Urinary bladder (tissue), 4 donors: ENCODE measurements around the gene SULT1B1. TPM values are rescaled to one million over a fixed set of nuclear protein-coding genes. Genes with fewer than 3 reads are reported as not detected.

ENCODE experiments used
- DNase-seq: peaks from one replicate; pipeline ENCODE4 v3.0.0-alpha.2; 2015; ENCODE audit errors: extremely low spot score
- H3K27ac ChIP-seq: one replicate; pipeline ENCODE4 v1.5.1; 2013; ENCODE audit warnings: low read depth, mild to moderate bottlenecking, moderate library complexity
- H3K36me3 ChIP-seq: one replicate; pipeline ENCODE4 v1.6.1; 2013; ENCODE audit warnings: mild to moderate bottlenecking, moderate library complexity; ENCODE audit not compliant: insufficient read depth
- H3K4me1 ChIP-seq: one replicate; pipeline ENCODE4 v1.6.1; 2013; ENCODE audit warnings: mild to moderate bottlenecking, moderate library complexity; ENCODE audit not compliant: insufficient read depth
- H3K4me3 ChIP-seq: one replicate; pipeline ENCODE4 v1.5.1; 2013; ENCODE audit warnings: low read depth, low read length
- WGBS: extraction: QIAGEN DNeasy Blood & Tissue Kit; methylation state at CpG from one replicate; pipeline ENCODE4 v1.1.7; 2013; 5-methylcytosine and 5-hydroxymethylcytosine counted together
- polyA plus RNA-seq: library from polyadenylated mRNA; stranded (reverse); fragments of 200-250 nt; gene quantifications from one replicate; pipeline ENCODE4 v1.2.3, GENCODE V29; 2013
- total RNA-seq: library from RNA; depleted of rRNA; stranded (reverse); fragments of >200 nt; gene quantifications from one replicate; pipeline ENCODE4 v1.2.3, GENCODE V29; 2014
- donor health status: healthy with polysubstance abuse.
- donor health status: healthy.

SULT1B1 gene
- total and polyA plus RNA-seq, 2 donors: 1.2 to 1.3 TPM

DNA sequence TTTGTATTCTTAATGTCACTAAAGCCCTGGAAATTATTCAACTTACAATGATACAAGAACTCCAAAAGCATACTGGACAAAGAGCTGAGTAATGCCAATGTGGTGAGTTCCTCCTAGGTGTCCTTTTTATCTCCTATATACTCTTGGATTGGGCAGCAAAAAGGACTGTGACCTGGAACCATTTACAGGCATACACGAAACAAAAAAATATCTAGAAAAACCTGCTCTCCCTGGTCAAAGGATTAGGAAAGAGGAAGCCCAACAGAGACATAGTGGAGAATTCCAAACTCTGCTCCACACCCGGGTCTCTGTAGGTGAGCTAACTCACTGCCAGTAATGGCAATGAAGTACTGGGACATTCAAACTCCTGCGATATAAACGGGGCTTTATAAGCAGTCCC, 25.3 kb downstream of the SULT1B1 start:
- Histone ChIP-seq H3K4me1 (no peaks in the 10 kb centered on the region), H3K36me3 (no peaks in the 10 kb centered on the region), H3K27ac (no peak overlapping the region), H3K4me3 (no peak overlapping the region)
- no peak for DNase-seq
- WGBS: 92% methylated on average over 4 of the region's 4 CpGs

DNA sequence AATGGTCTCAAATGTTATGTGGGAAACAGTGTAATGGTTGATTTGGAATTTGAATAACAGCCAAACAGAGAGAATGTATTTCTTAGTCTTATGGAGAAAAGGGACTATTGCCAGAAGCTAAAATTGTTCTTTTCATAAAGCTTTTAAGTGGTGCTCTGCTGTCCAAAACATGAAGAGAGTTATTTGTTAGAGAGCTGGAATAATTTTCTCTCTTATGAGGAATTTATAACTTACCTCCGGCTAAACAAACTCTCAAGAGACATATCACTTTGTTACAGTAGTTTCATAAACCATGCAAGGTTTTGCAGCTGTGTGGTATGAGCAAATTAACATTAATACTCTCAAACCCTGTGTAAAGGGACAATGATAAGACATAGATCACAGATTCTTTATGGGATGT, 28.6 kb downstream of the SULT1B1 start:
- WGBS: 23% methylated on average over 1 of the region's 1 CpG

DNA sequence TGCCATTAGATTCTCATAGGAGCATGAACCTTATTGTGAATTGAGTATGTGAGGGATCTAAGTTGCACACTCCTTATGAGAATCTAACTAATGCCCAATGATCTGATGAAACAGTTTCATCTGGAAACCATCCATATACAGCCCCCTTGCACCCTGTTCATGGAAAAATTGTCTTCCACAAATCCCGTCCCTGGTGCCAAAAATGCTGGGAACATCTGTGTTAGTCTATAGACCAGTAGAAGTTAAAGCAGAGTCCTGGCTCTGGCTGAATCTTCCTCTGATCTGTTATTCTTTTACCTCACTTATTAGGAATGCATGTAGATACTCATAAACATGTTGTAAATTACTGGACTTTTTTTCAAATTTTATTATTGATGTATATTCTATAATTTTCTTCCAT, 29.2 kb downstream of the SULT1B1 start:
- no peaks in the 10 kb centered on the region for H3K36me3 ChIP-seq
- DNase-seq: no peak
- no peak overlapping the region for H3K4me3 ChIP-seq
- no peak overlapping the region for H3K27ac ChIP-seq
- no peaks in the 10 kb centered on the region for H3K4me1 ChIP-seq
- WGBS: 36% methylated on average over 1 of the region's 1 CpG

More for the DNA sequence above, 28.6 kb downstream of the SULT1B1 start:
- H3K27ac ChIP-seq: no peak overlapping the region
- H3K4me1 ChIP-seq: no peaks in the 10 kb centered on the region
- H3K36me3 ChIP-seq: no peaks in the 10 kb centered on the region
- peak; percentile 77 for DNase-seq
- no peak overlapping the region for H3K4me3 ChIP-seq

- H3K4me1 ChIP-seq: no peaks in the 10 kb centered on the region
- no peaks in the 10 kb centered on the region for H3K36me3 ChIP-seq
- no peak for DNase-seq
- H3K27ac ChIP-seq: no peak overlapping the region
- no peak overlapping the region for H3K4me3 ChIP-seq
Measured at GRCh38 chr4:69730002-69730401, 30.4 kb downstream of the SULT1B1 start.

DNA sequence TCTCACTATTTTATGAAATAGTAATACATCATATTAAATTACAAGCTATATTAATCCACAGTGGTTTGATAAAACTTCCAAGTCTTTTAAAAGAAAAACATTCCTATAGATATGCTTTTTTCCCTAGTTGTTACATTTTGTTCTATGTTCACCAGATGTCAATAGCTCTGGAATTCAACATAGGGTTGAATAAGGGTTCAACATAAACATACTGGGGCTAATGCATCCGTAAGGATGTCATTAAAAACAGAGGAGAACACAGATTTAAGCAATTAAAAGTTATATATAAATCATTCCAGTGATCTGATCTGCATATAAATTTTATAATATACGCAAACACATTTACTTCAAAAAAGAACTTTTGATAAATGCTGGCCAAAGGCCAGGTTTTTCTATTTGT, 32.5 kb downstream of the SULT1B1 start:
- Histone ChIP-seq H3K27ac (no peak overlapping the region), H3K4me1 (no peaks in the 10 kb centered on the region), H3K4me3 (no peak overlapping the region), H3K36me3 (no peaks in the 10 kb centered on the region)
- no peak for DNase-seq
- 71% methylated on average over 2 of the region's 2 CpGs for WGBS

GRCh38 chr4:69727426-69727825, 33.0 kb downstream of the SULT1B1 start:
- no peak overlapping the region for H3K4me3 ChIP-seq
- H3K4me1 ChIP-seq: no peaks in the 10 kb centered on the region
- no peak for DNase-seq
- no peaks in the 10 kb centered on the region for H3K36me3 ChIP-seq
- 60% methylated on average over 1 of the region's 1 CpG for WGBS
- H3K27ac ChIP-seq: no peak overlapping the region

DNA sequence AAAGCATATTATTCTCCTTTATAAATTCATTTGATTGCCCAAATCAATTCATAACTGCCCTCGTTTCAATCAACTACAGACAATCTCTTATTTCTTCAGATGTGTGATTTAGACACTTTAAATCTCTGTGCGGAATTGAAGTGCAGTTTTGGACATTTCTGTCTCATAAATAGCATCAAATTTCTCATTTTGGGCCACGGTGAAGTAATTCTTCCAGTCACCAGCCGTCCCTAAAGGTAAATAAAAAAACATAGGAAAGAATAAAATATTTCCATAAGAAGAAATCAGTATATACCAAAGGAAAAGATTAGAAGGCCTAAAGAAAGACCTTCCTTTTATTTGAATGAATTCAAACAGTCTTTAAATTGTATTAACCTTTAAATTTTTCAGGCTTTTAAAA, 33.4 kb downstream of the SULT1B1 start:
- Histone ChIP-seq H3K4me1 (no peaks in the 10 kb centered on the region), H3K36me3 (no peaks in the 10 kb centered on the region), H3K27ac (no peak overlapping the region), H3K4me3 (no peak overlapping the region)
- DNase-seq: no peak
- WGBS: 76% methylated on average over 4 of the region's 4 CpGs

GRCh38 chr4:69718396-69719271, 41.8 kb downstream of the SULT1B1 start:
- DNase-seq: no peak
- no peak overlapping the region for H3K4me3 ChIP-seq
- no peaks in the 10 kb centered on the region for H3K36me3 ChIP-seq
- H3K4me1 ChIP-seq: no peaks in the 10 kb centered on the region
- H3K27ac ChIP-seq: no peak overlapping the region
- 59% methylated on average over 4 of the region's 4 CpGs for WGBS

DNA sequence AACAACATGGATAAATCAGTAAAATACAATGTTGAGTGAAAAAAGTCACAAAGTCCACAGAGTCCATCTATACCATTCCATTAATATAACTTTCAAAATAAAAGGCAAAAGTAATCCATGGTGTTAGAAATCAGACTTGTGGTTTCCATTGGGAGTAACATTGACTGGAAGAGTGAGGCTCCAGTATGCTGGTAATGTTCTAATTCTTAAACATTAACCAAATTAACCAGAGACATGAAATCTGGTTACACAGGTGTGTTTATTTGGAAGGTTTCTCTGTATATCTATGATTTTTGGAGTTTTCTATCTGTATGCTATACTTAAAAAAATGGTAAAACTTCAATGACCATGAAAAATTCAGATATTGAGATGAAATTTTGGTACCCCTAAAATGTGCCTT, 42.6 kb downstream of the SULT1B1 start:
- DNase-seq: no peak
- Histone ChIP-seq H3K27ac (no peak overlapping the region), H3K4me3 (no peak overlapping the region), H3K4me1 (no peaks in the 10 kb centered on the region), H3K36me3 (no peaks in the 10 kb centered on the region)

- no peak for DNase-seq
- Histone ChIP-seq H3K4me3 (no peak overlapping the region), H3K36me3 (no peaks in the 10 kb centered on the region), H3K4me1 (no peaks in the 10 kb centered on the region), H3K27ac (no peak overlapping the region)
- WGBS: 86% methylated on average over 2 of the region's 2 CpGs
Measured at GRCh38 chr4:69716654-69717053, 43.8 kb downstream of the SULT1B1 start.

GRCh38 chr4:69714086-69714485, 46.3 kb downstream of the SULT1B1 start:
- Histone ChIP-seq H3K4me1 (no peaks in the 10 kb centered on the region), H3K27ac (no peak overlapping the region), H3K36me3 (no peaks in the 10 kb centered on the region), H3K4me3 (no peak overlapping the region)
- DNase-seq: no peak
- WGBS: 86% methylated on average over 4 of the region's 4 CpGs

GRCh38 chr4:69713593-69713992, 46.8 kb downstream of the SULT1B1 start:
- no peaks in the 10 kb centered on the region for H3K36me3 ChIP-seq
- no peak for DNase-seq
- 79% methylated on average over 2 of the region's 2 CpGs for WGBS
- H3K4me1 ChIP-seq: no peaks in the 10 kb centered on the region
- H3K27ac ChIP-seq: no peak overlapping the region
- H3K4me3 ChIP-seq: no peak overlapping the region

DNA sequence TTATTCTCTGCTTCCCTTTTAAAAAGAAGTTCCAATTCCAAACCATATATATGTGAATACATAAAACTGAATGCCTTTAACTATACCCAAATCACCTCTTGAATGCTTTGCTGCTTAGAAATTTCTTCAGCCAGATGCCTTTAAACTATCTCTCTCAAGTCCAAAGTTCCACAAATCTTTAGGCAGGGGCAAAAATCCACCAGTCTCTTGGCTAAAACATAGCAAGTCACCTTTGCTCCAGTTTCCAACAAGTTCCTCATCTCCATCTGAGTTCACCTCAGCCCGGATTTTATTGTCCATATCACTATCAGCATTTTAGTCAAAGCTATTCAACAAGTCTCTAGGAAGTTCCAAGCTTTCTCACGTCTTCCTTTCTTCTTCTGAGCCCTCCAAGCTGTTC, 49.8 kb downstream of the SULT1B1 start:
- H3K4me1 ChIP-seq: no peaks in the 10 kb centered on the region
- H3K27ac ChIP-seq: no peak overlapping the region
- 73% methylated on average over 2 of the region's 2 CpGs for WGBS
- no peak for DNase-seq
- H3K36me3 ChIP-seq: no peaks in the 10 kb centered on the region
- H3K4me3 ChIP-seq: no peak overlapping the region

- H3K4me3 ChIP-seq: no peak overlapping the region
- WGBS: 88% methylated on average over 1 of the region's 1 CpG
- H3K27ac ChIP-seq: no peak overlapping the region
Measured at GRCh38 chr4:69708211-69708610, 52.2 kb downstream of the SULT1B1 start.

GRCh38 chr4:69707807-69708206, 52.6 kb downstream of the SULT1B1 start:
- no peak overlapping the region for H3K27ac ChIP-seq
- H3K36me3 ChIP-seq: no peaks in the 10 kb centered on the region
- no peaks in the 10 kb centered on the region for H3K4me1 ChIP-seq
- no peak overlapping the region for H3K4me3 ChIP-seq
- peak; percentile 39 for DNase-seq

More at GRCh38 chr4:69708211-69708610, 52.2 kb downstream of the SULT1B1 start:
- DNase-seq: no peak
- Histone ChIP-seq H3K36me3 (no peaks in the 10 kb centered on the region), H3K4me1 (no peaks in the 10 kb centered on the region)
